Smooth muscle cell of the brain vasculature (primary cell): ENCODE data around the gene TTLL9.

Experiments
- DNase-seq: peaks from one replicate; pipeline ENCODE4 v3.0.0-alpha.2; 2012; ENCODE audit warnings: low read depth, low spot score

TTLL9 gene

GRCh38 chr20:31945319-31945718 lies 74.9 kb downstream of the TTLL9 start:
- no peak for DNase-seq

GRCh38 chr20:31945785-31946184 lies 75.4 kb downstream of the TTLL9 start:
- DNase-seq: no peak

- DNase-seq: no peak
Measured at GRCh38 chr20:31948008-31948407, 77.6 kb downstream of the TTLL9 start.

GRCh38 chr20:31949877-31950646 lies 79.6 kb downstream of the TTLL9 start:
- DNase-seq: no peak

- no peak for DNase-seq
Measured at GRCh38 chr20:31951203-31951529, 80.7 kb downstream of the TTLL9 start.

- peak; percentile 90 for DNase-seq
Measured at GRCh38 chr20:31951530-31952453, 81.4 kb downstream of the TTLL9 start, which contains the start of gene PDRG1. PDRG1 (minus strand) TSS chr20:31952046; CDS start chr20:31951961, 85 bp downstream.

- no peak for DNase-seq
Measured at GRCh38 chr20:31953556-31954148, 83.2 kb downstream of the TTLL9 start.

GRCh38 chr20:31954500-31954899 lies 84.1 kb downstream of the TTLL9 start:
- no peak for DNase-seq

GRCh38 chr20:31956556-31957526 lies 86.4 kb downstream of the TTLL9 start:
- no peak for DNase-seq

GRCh38 chr20:31962761-31963160 lies 92.3 kb downstream of the TTLL9 start:
- no peak for DNase-seq

- DNase-seq: no peak
Measured at GRCh38 chr20:31963889-31964288, 93.5 kb downstream of the TTLL9 start.

- no peak for DNase-seq
Measured at GRCh38 chr20:31966991-31967655, 96.7 kb downstream of the TTLL9 start.

GRCh38 chr20:31967830-31968249 lies 97.4 kb downstream of the TTLL9 start, which contains the start of gene XKR7:
XKR7 (plus strand) TSS chr20:31968151; CDS start chr20:31968176, 25 bp downstream.
- DNase-seq: no peak

- DNase-seq: no peak
Measured at GRCh38 chr20:31968291-31969126, 98.1 kb downstream of the TTLL9 start.

GRCh38 chr20:31969991-31970390 lies 99.6 kb downstream of the TTLL9 start:
- no peak for DNase-seq

- no peak for DNase-seq
Measured at GRCh38 chr20:31972471-31973021, 102.1 kb downstream of the TTLL9 start.

GRCh38 chr20:31974296-31974695 lies 103.9 kb downstream of the TTLL9 start:
- DNase-seq: no peak

GRCh38 chr20:31974951-31975487 lies 104.6 kb downstream of the TTLL9 start:
- DNase-seq: no peak

- DNase-seq: no peak
Measured at GRCh38 chr20:31975874-31976273, 105.4 kb downstream of the TTLL9 start.
